Testis (tissue), 3 donors: Measurements from ENCODE around the gene DTNA. TPM values are rescaled to one million over a fixed set of nuclear protein-coding genes. Genes with fewer than 3 reads are reported as not detected.
"Not testable (repeated sequence)": the region's sequence is repeated elsewhere in the genome, so short reads cannot be mapped to it uniquely, and the experiment has no call there.

Source experiments
- DNase-seq: peaks from one replicate; pipeline ENCODE4 v3.0.0-alpha.2; 2019
- H3K27ac ChIP-seq, 2 donors: fragments of 200-600 bp; sonication (generic); one replicate each; pipeline ENCODE4 v1.5.1; 2019
- H3K27me3 ChIP-seq: fragments of 200-600 bp; sonication (generic); one replicate; pipeline ENCODE4 v1.5.1; 2019
- H3K36me3 ChIP-seq: fragments of 200-600 bp; sonication (generic); one replicate; pipeline ENCODE4 v1.5.1; 2017; ENCODE audit warnings: low read depth; ENCODE audit errors: missing control alignments
- H3K4me1 ChIP-seq: fragments of 200-600 bp; sonication (generic); one replicate; pipeline ENCODE4 v1.5.1; 2019
- H3K4me3 ChIP-seq, 2 donors: fragments of 200-600 bp; sonication (generic); one replicate each; pipeline ENCODE4 v1.5.1; 2017 to 2019
- H3K9me3 ChIP-seq: fragments of 200-600 bp; sonication (generic); one replicate; pipeline ENCODE4 v1.5.1; 2017
- POLR2A ChIP-seq: fragments of 450-650 bp; IDR thresholded peaks from one replicate; pipeline ENCODE4 v1.6.1; 2017; ENCODE audit warnings: antibody characterized with exemption, mild to moderate bottlenecking, moderate library complexity
- WGBS, 2 donors: methylation state at CpG; one replicate each; pipeline ENCODE4 v1.1.5; 2018; 5-methylcytosine and 5-hydroxymethylcytosine counted together
- intact Hi-C: fragments of 100-400 bp; cut with DNase I; formaldehyde crosslinking; loops from one replicate; pipeline ENCODE4 v1.15.1; 2023; ENCODE audit warnings: low total_unique reads
- polyA plus RNA-seq: library from polyadenylated mRNA; stranded (reverse); fragments of 350-450 nt; fragmentation: Illumina TruSeq; extraction: RNeasy Lipid Tissue Mini Kit (QIAGEN cat#74804); gene quantifications from one replicate; pipeline ENCODE4 v1.2.3, GENCODE V29; 2014; ENCODE audit warnings: low read depth, low replicate concordance; ENCODE audit not compliant: insufficient read depth
- total RNA-seq, 2 donors: library from RNA; depleted of rRNA; stranded (reverse); fragments of >200 nt; gene quantifications; one replicate each; pipeline ENCODE4 v1.2.3, GENCODE V29; 2016
- TF ChIP-seq, protein P1 (sequence below), 3 experiments: fragments of 450-650 bp in 2 of 3; fragments of 200-600 bp in 1 of 3; sonication (generic) in 1 of 3; IDR thresholded peaks; one replicate each; pipeline ENCODE4 v1.5.1; 2016 to 2019; ENCODE audit warnings: antibody characterized with exemption in 3 of 3, mild to moderate bottlenecking in 2 of 3, moderate library complexity in 1 of 3

The DTNA gene
- total and polyA plus RNA-seq, 3 donors from 2014 or later, result 18.9 to 96.0 (median 69.1) TPM

DNA sequence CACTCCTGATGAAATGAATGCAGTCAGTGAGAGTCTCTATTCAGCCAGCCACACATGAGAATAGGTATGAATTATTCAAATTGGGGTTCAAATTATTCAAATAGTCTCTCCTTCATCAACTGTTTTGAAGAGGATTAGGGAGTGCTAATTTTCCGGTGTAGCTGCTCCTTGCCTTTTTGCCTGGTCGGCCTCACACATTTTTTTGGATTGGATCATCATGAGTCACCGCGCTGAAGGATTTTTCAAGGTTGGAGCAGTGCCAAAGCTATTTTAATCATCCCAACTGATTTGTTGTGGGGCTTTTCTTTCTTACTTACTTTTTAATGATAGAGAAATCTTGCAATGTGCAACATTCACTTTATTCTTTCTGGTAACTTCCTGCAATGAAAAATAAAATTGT lies 2.4 kb upstream of the DTNA start:
- Histone ChIP-seq H3K4me1 (peaks cover 20% of the 10 kb centered on the region), H3K36me3 (no peaks in the 10 kb centered on the region), H3K27me3 (no peaks in the 10 kb centered on the region), H3K27ac (no peak overlapping the region), H3K9me3 (no peaks in the 10 kb centered on the region), H3K4me3 (no peak overlapping the region)
- 24 to 35% methylated on average over 4 of the region's 4 CpGs for WGBS, 2 donors
- DNase-seq, result peak; percentile 40
- intact Hi-C loops, result no loop called here
- no peak for TF ChIP-seq POLR2A
- TF ChIP-seq, protein P1, sequence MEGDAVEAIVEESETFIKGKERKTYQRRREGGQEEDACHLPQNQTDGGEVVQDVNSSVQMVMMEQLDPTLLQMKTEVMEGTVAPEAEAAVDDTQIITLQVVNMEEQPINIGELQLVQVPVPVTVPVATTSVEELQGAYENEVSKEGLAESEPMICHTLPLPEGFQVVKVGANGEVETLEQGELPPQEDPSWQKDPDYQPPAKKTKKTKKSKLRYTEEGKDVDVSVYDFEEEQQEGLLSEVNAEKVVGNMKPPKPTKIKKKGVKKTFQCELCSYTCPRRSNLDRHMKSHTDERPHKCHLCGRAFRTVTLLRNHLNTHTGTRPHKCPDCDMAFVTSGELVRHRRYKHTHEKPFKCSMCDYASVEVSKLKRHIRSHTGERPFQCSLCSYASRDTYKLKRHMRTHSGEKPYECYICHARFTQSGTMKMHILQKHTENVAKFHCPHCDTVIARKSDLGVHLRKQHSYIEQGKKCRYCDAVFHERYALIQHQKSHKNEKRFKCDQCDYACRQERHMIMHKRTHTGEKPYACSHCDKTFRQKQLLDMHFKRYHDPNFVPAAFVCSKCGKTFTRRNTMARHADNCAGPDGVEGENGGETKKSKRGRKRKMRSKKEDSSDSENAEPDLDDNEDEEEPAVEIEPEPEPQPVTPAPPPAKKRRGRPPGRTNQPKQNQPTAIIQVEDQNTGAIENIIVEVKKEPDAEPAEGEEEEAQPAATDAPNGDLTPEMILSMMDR (IDR thresholded peaks at IDR 0.05), result no peak

DNA sequence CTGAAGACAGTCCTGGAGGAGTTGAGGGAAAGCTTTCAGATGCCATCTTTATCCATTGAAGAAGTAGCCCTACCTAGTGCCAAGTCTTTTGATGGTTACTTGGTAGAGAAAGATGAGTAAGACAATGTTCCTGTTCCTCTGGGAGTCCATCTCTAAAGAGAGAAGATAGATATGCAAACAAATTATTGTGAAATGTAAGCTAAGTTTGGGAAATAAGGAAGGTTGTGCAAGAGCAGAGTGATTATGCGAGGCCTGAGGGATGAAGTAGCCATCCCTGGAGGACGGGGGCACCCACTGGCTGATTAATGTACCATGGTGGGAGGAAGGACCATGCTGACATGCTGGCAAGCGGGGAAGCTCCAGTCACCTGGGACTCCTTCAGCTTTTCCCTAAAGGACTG lies 994 bp upstream of the DTNA start:
- no peak overlapping the region for H3K4me3 ChIP-seq
- H3K36me3 ChIP-seq, result no peaks in the 10 kb centered on the region
- H3K9me3 ChIP-seq, result no peaks in the 10 kb centered on the region
- WGBS, 2 donors, result 77 to 86% methylated on average over 3 of the region's 3 CpGs
- no peaks in the 10 kb centered on the region for H3K27me3 ChIP-seq
- no peak overlapping the region for H3K27ac ChIP-seq
- peaks cover 20% of the 10 kb centered on the region for H3K4me1 ChIP-seq
- DNase-seq, result no peak
- TF ChIP-seq, protein P1 (IDR thresholded peaks at IDR 0.05), result no peak
- no peak for TF ChIP-seq POLR2A
- intact Hi-C loops, result no loop called here

DNA sequence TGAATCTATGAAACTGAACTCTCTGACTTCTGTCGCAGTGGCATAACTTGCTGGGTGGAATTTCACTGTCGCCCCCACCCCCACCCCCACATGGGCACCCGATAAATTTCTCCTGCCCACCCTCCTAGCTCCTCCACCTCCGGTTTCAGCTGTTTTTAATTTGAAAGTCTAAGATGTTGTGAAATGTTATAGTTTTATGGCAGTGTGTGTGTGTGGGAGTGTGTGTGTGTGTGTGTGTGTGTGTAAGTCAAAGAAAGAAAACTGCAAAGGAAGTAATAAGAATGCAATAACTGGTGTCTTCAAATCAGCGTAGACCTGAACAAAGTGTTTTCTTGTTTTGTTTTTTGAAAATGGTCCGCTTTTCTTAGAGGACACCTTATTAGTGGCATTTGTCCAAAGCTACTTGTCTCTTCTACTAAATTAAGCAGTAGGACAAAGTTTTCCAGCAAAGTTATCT lies 388 bp downstream of the DTNA start:
- peaks cover 20% of the 10 kb centered on the region for H3K4me1 ChIP-seq
- no peak overlapping the region for H3K4me3 ChIP-seq
- TF ChIP-seq POLR2A, result no peak
- TF ChIP-seq, protein P1 (IDR thresholded peaks at IDR 0.05), result no peak
- 26 to 38% methylated on average over 6 of the region's 6 CpGs for WGBS, 2 donors
- H3K27me3 ChIP-seq, result no peaks in the 10 kb centered on the region
- no peak for DNase-seq
- no peaks in the 10 kb centered on the region for H3K36me3 ChIP-seq
- H3K9me3 ChIP-seq, result no peaks in the 10 kb centered on the region
- intact Hi-C loops, result no loop called here
- H3K27ac ChIP-seq, result no peak overlapping the region

GRCh38 chr18:34710934-34711333 lies 836 bp downstream of the DTNA start:
- TF ChIP-seq POLR2A, result no peak
- TF ChIP-seq, protein P1 (IDR thresholded peaks at IDR 0.05), result no peak
- Histone ChIP-seq H3K4me3 (no peak overlapping the region), H3K4me1 (peaks cover 20% of the 10 kb centered on the region), H3K27me3 (no peaks in the 10 kb centered on the region), H3K36me3 (no peaks in the 10 kb centered on the region), H3K9me3 (no peaks in the 10 kb centered on the region), H3K27ac (no peak overlapping the region)
- DNase-seq, result no peak
- 34 to 40% methylated on average over 5 of the region's 5 CpGs for WGBS, 2 donors
- intact Hi-C loops, result no loop called here

DNA sequence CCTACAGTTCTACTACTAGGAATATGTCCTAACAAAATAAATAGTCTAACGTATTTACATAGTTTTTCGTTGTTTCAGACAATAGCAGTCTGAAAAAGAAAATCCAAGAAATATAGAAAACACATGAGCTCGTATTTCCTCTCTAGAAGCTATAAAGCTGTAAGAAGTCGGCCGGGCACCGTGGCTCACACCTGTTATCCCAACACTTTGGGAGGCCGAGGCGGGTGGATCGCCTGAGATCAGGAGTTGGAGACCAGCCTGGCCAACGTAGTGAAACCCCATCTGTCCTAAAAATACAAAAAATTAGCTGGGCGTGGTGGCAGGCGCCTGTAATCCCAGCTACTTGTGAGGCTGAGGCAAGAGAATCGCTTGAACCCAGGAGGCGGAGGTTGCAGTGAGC lies 6.0 kb downstream of the DTNA start:
- H3K36me3 ChIP-seq, H3K27me3 ChIP-seq, DNase-seq, intact Hi-C loops, H3K9me3 ChIP-seq, H3K4me3 ChIP-seq, H3K27ac ChIP-seq, H3K4me1 ChIP-seq: not testable (repeated sequence)
- 93 to 97% methylated on average over 14 of the region's 14 CpGs for WGBS, 2 donors
